Measurements from ENCODE around the gene ARHGAP45. TPM values are rescaled to one million over a fixed set of nuclear protein-coding genes. Genes with fewer than 3 reads are reported as not detected.

Gene ARHGAP45
- total RNA-seq, 2 donors from 2014 or later = 320 to 338 TPM

GRCh38 chr19:1073956-1074517 lies 7.1 kb downstream of the ARHGAP45 start:
- ATAC-seq (no peak), DNase-seq (ENCODE audit: low spot score) (no peak)
- Mint-ChIP-seq H3K9me3 (no peaks in the 10 kb centered on the region), H3K27ac (no peak overlapping the region), H3K4me1 (ENCODE audit: low read depth in 2 of 2) (peaks cover 32 to 40% of the 10 kb centered on the region in 2 donors), H3K27me3 (no peaks in the 10 kb centered on the region), H3K36me3 (peaks cover 16% of the 10 kb centered on the region), H3K4me3 (peak overlapping the region; percentile 39)

DNA sequence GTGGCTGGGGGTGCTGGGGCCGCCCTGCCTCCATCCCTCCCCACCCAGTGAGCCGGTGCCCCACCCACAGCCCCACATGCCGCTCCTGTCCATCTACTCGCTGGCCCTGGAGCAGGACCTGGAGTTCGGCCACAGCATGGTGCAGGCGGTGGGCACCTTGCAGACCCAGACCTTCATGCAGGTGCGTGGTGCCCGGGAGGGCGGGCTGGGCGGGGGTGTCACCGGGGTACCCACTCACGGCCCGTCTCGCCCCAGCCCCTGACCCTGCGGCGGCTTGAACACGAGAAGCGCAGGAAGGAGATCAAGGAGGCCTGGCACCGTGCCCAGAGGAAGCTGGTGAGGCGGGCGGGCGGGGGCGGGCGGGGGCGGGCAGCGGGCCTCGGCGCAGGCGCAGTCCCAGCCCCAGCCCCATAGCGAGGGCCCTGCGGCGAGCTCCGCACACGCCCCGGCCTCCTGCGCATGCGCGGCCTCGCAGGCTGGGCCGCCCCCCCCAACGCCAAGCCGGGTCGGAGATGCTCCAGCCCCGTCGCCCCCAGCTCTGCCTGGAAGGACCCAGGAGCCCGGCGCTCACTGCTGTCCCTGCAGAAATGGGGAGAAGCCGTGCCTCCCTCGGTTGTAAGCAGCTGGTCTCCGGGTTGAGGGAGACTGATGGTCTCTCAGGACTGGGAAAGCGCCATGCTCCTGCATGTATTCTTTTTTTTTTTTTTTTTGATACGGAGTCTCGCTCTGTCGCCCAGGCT lies 7.7 kb downstream of the ARHGAP45 start:
- Mint-ChIP-seq H3K4me3 (no peak overlapping the region), H3K9me3 (no peaks in the 10 kb centered on the region), H3K27ac (peak overlapping the region in 1 of 2 donors; percentile 91), H3K4me1 (ENCODE audit: low read depth in 2 of 2) (peaks cover 28 to 35% of the 10 kb centered on the region in 2 donors), H3K27me3 (no peaks in the 10 kb centered on the region), H3K36me3 (peaks cover 14% of the 10 kb centered on the region)
- ATAC-seq = peak; percentile 73 to 79
- DNase-seq (ENCODE audit: low spot score) = peak; percentile 82

- H3K27me3 Mint-ChIP-seq = no peaks in the 10 kb centered on the region
- peak overlapping the region; percentile 84 for H3K4me3 Mint-ChIP-seq
- H3K4me1 Mint-ChIP-seq (ENCODE audit: low read depth in 2 of 2) = peaks cover 28 to 35% of the 10 kb centered on the region in 2 donors
- H3K36me3 Mint-ChIP-seq = peaks cover 14% of the 10 kb centered on the region
- H3K9me3 Mint-ChIP-seq = no peaks in the 10 kb centered on the region
- DNase-seq (ENCODE audit: low spot score) = no peak
- no peak for ATAC-seq
- peak overlapping the region; percentile 85 to 91 for H3K27ac Mint-ChIP-seq
Measured at GRCh38 chr19:1076046-1076386, 9.0 kb downstream of the ARHGAP45 start.

DNA sequence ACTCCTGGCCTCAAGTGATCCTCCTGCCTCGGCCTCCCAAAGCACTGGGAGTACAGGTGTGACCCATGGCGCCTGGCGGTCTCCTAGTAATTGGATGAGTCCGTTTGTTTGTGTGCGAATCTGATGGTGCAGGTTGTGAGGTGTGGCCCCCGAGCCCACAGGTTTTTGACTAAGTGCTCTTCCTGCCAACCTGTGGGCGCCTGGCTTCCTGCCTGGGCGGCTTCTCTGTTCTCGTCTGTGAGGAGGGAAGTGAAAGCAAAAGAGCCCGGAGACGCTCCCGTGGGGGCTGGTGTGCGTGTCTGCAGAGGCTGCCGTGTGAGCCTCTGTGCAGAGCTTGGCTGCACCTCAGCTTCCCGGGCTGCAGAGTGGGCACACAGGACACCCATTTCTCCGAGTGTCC lies 10.0 kb downstream of the ARHGAP45 start:
- ATAC-seq = peak; percentile 90
- H3K9me3 Mint-ChIP-seq = no peaks in the 10 kb centered on the region
- DNase-seq (ENCODE audit: low spot score) = peak; percentile 92
- H3K36me3 Mint-ChIP-seq = peaks cover 10% of the 10 kb centered on the region
- peaks cover 24 to 32% of the 10 kb centered on the region in 2 donors for H3K4me1 Mint-ChIP-seq (ENCODE audit: low read depth in 2 of 2)
- peak overlapping the region; percentile 85 to 91 for H3K27ac Mint-ChIP-seq
- H3K4me3 Mint-ChIP-seq = peak overlapping the region; percentile 78
- no peaks in the 10 kb centered on the region for H3K27me3 Mint-ChIP-seq

DNA sequence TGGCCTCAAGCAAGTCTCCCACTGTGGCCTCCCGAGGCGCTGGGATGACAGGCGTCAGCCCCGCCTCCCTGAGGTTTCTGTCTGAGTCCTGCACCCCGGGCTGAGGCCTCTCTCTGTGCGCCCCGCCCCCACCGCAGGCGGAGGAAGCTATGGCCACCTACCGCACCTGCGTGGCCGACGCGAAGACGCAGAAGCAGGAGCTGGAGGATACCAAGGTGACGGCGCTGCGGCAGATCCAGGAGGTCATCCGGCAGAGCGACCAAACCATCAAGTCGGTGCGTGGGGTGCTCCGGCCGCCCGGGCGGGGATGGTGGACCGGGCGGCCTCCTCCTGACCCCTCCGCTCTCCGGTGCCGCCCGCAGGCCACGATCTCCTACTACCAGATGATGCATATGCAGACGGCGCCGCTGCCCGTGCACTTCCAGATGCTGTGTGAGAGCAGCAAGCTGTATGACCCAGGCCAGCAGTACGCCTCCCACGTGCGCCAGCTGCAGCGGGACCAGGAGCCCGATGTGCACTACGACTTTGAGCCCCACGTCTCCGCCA lies 12.7 kb downstream of the ARHGAP45 start:
- H3K4me3 Mint-ChIP-seq = no peak overlapping the region
- ATAC-seq (no peak), DNase-seq (ENCODE audit: low spot score) (no peak)
- peaks cover 16 to 18% of the 10 kb centered on the region in 2 donors for H3K4me1 Mint-ChIP-seq (ENCODE audit: low read depth in 2 of 2)
- H3K36me3 Mint-ChIP-seq = peaks cover 7% of the 10 kb centered on the region
- H3K27ac Mint-ChIP-seq = no peak overlapping the region
- no peaks in the 10 kb centered on the region for H3K9me3 Mint-ChIP-seq
- H3K27me3 Mint-ChIP-seq = no peaks in the 10 kb centered on the region

DNA sequence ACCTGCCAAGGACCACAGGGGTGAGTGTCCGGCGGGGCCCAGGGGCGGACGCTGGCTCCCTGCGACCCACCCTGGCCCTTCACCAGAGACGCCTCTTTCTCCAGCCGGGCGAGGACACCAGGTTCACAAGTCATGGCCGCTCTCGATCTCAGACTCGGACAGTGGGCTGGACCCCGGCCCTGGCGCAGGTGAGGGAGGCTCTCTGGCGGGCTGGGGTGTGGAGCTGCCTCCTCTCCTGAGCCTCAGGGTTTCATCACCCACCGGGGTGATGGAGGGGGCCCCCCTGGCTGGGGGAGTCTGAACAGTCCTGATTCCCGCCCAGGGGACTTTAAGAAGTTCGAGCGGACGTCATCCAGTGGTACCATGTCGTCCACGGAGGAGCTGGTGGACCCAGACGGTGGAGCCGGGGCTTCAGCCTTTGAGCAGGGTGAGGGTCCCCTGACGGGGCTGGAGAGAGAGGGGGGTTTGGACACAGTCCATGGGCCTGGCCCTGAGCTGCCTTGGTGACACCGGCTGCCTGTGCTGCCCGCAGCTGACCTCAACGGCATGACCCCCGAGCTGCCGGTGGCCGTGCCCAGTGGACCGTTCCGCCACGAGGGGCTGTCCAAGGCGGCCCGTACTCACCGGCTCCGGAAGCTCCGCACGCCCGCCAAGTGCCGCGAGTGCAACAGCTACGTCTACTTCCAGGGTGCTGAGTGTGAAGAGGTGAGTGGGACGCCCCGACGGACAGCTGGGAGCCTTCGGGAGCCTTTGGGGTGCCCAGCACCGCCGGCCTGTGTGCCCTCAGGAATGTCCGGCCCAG lies 13.6 kb downstream of the ARHGAP45 start:
- Mint-ChIP-seq H3K27me3 (no peaks in the 10 kb centered on the region), H3K27ac (no peak overlapping the region), H3K36me3 (peaks cover 5% of the 10 kb centered on the region), H3K4me3 (no peak overlapping the region), H3K4me1 (ENCODE audit: low read depth in 2 of 2) (peaks cover 21 to 22% of the 10 kb centered on the region in 2 donors), H3K9me3 (no peaks in the 10 kb centered on the region)
- DNase-seq (ENCODE audit: low spot score) = no peak
- no peak for ATAC-seq

- H3K4me1 Mint-ChIP-seq (ENCODE audit: low read depth in 2 of 2) = peaks cover 15 to 17% of the 10 kb centered on the region in 2 donors
- no peaks in the 10 kb centered on the region for H3K27me3 Mint-ChIP-seq
- H3K27ac Mint-ChIP-seq = no peak overlapping the region
- DNase-seq (ENCODE audit: low spot score) (no peak), ATAC-seq (no peak)
- H3K9me3 Mint-ChIP-seq = no peaks in the 10 kb centered on the region
- no peaks in the 10 kb centered on the region for H3K36me3 Mint-ChIP-seq
- no peak overlapping the region for H3K4me3 Mint-ChIP-seq
Measured at GRCh38 chr19:1081301-1082164, 14.6 kb downstream of the ARHGAP45 start.

DNA sequence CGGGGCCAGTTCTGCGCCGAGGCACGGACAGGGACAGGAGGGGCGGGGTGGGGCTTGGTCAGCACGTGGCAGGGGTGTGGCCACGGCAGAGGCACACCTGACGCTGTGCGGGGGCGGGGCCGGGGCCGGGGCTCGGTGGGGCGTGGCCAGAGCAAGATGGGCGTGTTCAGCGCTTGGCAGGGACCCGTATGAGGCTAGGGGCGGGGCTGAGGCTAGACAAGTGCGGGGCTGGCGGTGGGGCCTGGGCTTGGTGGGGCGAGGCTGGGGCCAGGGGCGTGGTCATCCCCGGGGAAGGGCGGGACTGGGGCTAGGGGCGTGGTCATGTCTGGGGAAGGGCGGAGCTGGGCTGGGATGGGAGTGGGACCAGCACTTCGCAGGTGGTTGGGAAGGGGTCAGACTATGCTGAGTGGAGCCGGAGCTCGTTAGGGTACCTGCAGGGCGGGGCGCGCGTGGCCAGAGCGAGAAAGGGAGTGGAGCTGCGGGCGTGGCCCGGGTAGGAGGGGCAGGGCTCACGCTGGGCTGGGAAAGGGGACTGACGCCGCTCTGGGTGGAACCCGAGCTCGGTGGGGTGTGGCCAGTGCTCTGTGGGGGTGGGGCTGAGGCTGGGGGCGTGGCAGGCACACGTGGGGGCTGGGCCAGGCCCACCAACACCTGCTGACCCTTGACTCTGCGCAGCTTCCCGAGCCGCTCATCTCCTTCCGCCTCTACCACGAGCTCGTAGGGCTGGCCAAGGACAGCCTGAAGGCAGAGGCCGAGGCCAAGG lies 15.4 kb downstream of the ARHGAP45 start:
- Mint-ChIP-seq H3K9me3 (no peaks in the 10 kb centered on the region), H3K36me3 (no peaks in the 10 kb centered on the region), H3K27ac (no peak overlapping the region), H3K27me3 (no peaks in the 10 kb centered on the region), H3K4me3 (no peak overlapping the region), H3K4me1 (ENCODE audit: low read depth in 2 of 2) (peaks cover 9 to 12% of the 10 kb centered on the region in 2 donors)
- DNase-seq (ENCODE audit: low spot score) = no peak
- peak; percentile 69 to 70 for ATAC-seq

DNA sequence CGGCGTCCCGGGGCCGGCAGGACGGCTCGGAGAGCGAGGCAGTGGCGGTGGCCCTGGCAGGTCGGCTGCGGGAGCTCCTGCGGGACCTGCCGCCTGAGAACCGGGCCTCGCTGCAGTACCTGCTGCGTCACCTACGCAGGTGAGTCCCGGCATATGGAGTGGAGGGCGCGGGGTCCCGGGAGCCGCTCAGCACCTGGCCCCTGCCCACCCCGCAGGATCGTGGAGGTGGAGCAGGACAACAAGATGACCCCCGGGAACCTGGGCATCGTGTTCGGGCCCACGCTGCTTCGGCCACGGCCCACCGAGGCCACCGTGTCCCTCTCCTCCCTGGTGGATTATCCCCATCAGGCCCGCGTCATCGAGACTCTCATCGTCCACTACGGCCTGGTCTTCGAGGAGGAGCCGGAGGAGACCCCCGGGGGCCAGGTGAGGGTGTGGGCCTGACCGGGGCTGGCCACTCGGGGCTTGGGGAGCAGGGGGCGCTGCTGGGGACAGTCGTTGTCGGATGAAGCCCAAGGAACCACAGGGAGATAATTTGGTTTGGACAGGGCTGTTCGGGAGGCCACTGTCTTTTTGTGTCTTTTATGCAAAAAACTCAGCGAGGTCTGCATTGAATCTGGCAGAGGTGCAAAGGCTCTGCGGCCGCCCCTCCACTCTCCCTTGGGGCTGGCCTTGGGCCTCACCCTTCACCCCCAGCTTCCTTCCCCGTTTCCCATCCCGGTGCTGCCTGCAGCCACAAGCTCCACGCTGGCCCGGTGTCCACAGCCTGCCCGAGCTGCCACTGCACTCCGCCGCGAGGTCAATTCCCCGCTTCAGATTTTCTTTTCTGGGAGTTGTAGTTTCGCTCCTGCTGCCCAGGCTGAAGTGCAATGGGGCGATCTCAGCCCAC lies 16.2 kb downstream of the ARHGAP45 start:
- Mint-ChIP-seq H3K4me3 (no peak overlapping the region), H3K4me1 (ENCODE audit: low read depth in 2 of 2) (peaks cover 15 to 18% of the 10 kb centered on the region in 2 donors), H3K36me3 (no peaks in the 10 kb centered on the region), H3K27ac (no peak overlapping the region), H3K27me3 (no peaks in the 10 kb centered on the region), H3K9me3 (no peaks in the 10 kb centered on the region)
- DNase-seq (ENCODE audit: low spot score) (no peak), ATAC-seq (no peak)

- ATAC-seq = no peak
- H3K4me1 Mint-ChIP-seq (ENCODE audit: low read depth in 2 of 2) = peaks cover 15 to 22% of the 10 kb centered on the region in 2 donors
- peak overlapping the region; percentile 53 to 70 for H3K27ac Mint-ChIP-seq
- H3K27me3 Mint-ChIP-seq = no peaks in the 10 kb centered on the region
- no peak overlapping the region for H3K4me3 Mint-ChIP-seq
- H3K9me3 Mint-ChIP-seq = no peaks in the 10 kb centered on the region
- H3K36me3 Mint-ChIP-seq = no peaks in the 10 kb centered on the region
- no peak for DNase-seq (ENCODE audit: low spot score)
Measured at GRCh38 chr19:1084024-1084868, 17.3 kb downstream of the ARHGAP45 start.

DNA sequence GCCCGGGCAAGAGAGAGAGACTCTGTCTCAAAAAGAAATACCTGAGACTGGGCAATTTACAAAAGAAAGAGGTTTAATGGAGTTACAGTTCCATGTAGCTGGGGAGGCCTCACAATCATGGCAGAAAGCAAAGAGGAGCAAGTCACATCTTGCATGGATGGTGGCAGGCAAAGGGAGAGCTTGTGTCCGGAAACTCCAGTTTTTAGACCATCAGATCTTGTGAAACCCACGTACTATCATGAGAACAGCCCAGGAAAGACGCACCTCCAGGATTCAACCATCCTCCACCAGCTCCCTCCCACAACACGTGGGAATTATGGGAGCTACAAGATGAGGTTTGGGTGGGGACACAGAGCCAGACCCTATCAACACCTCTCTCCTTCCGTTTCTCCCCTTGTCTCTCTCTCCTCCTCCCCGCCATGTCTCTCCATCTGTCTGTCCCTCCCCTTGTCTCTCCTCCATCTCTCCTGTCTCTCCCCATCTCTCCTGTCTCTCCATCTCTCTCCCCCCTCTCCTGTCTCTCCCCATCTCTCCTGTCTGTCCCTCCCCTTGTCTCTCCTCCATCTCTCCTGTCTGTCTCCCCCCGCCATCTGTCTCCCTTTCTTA lies 18.2 kb downstream of the ARHGAP45 start:
- peaks cover 15 to 22% of the 10 kb centered on the region in 2 donors for H3K4me1 Mint-ChIP-seq (ENCODE audit: low read depth in 2 of 2)
- no peak overlapping the region for H3K4me3 Mint-ChIP-seq
- H3K36me3 Mint-ChIP-seq = no peaks in the 10 kb centered on the region
- H3K9me3 Mint-ChIP-seq = no peaks in the 10 kb centered on the region
- no peak for DNase-seq (ENCODE audit: low spot score)
- no peaks in the 10 kb centered on the region for H3K27me3 Mint-ChIP-seq
- H3K27ac Mint-ChIP-seq = peak overlapping the region; percentile 53 to 70
- no peak for ATAC-seq
